Body of pancreas (tissue), 4 donors: Measurements from ENCODE around the gene GRXCR1. TPM values are rescaled to one million over a fixed set of nuclear protein-coding genes. Genes with fewer than 3 reads are reported as not detected.

Experiments
- ATAC-seq: fragments of 150-250 bp; one replicate; pipeline ENCODE4 v1.9.1; 2016
- DNase-seq, 4 donors: peaks; one replicate each; pipeline ENCODE4 v3.0.0-alpha.2; 2019
- H3K27ac ChIP-seq, 4 donors: fragments of 200-600 bp; sonication (generic); 1 replicate in 3 of 4; 2 replicates in 1 of 4; pipeline versions ENCODE4 v1.5.1 to v1.6.1; 2016 to 2019; ENCODE audit warnings: mild to moderate bottlenecking in 1 of 4, mixed read lengths in 1 of 4, moderate library complexity in 1 of 4
- H3K27me3 ChIP-seq, 2 donors: fragments of 200-600 bp; sonication (generic); one replicate each; pipeline ENCODE4 v1.6.0; 2016; ENCODE audit warnings: mild to moderate bottlenecking in 1 of 2
- H3K36me3 ChIP-seq, 2 donors: fragments of 200-600 bp; sonication (generic); replicated peaks in 1 of 2; 2 replicates each; pipeline ENCODE4 v1.5.1; 2016; ENCODE audit warnings: low read depth in 2 of 2; ENCODE audit not compliant: insufficient read depth in 1 of 2
- H3K4me1 ChIP-seq: fragments of 200-600 bp; sonication (generic); one replicate; pipeline ENCODE4 v1.6.0; 2016
- H3K4me3 ChIP-seq, 2 donors: fragments of 200-600 bp; sonication (generic); 1 replicate in 1 of 2; 2 replicates in 1 of 2; pipeline ENCODE4 v1.5.1; 2016 to 2019
- H3K9me3 ChIP-seq, 3 donors: fragments of 200-600 bp; sonication (generic); 1 replicate in 2 of 3; 2 replicates in 1 of 3; pipeline ENCODE4 v1.5.1; 2016
- POLR2A ChIP-seq, 3 donors: fragments of 450-650 bp; IDR thresholded peaks; one replicate each; pipeline ENCODE4 v1.6.1; 2016; ENCODE audit warnings: antibody characterized with exemption in 3 of 3, mild to moderate bottlenecking in 2 of 3
- WGBS, 2 donors: methylation state at CpG; one replicate each; pipeline ENCODE4 v1.1.5; 2017; 5-methylcytosine and 5-hydroxymethylcytosine counted together
- intact Hi-C: fragments of 100-400 bp; cut with DNase I; formaldehyde crosslinking; loops from one replicate; pipeline ENCODE4 v1.15.1; 2023
- total RNA-seq, 2 donors: library from RNA; depleted of rRNA; stranded (reverse); fragments of >200 nt; gene quantifications; one replicate each; pipeline ENCODE4 v1.1.0, GENCODE V29; 2016
- TF ChIP-seq, protein P1 (sequence below), 7 experiments: fragments of 450-650 bp in 4 of 7; fragments of 200-600 bp in 3 of 7; sonication (generic) in 3 of 7; IDR thresholded peaks; one replicate each; pipeline ENCODE4 v1.5.1; 2016 to 2019; ENCODE audit warnings: antibody characterized with exemption in 7 of 7

Gene GRXCR1
- total RNA-seq, 2 donors from 2014 or later, result not detected

GRCh38 chr4:42945874-42946273, 53.4 kb downstream of the GRXCR1 start:
- ATAC-seq (no peak), DNase-seq (no peak)
- Histone ChIP-seq H3K27me3 (no peaks in the 10 kb centered on the region), H3K4me1 (no peaks in the 10 kb centered on the region), H3K9me3 (no peaks in the 10 kb centered on the region), H3K27ac (no peak overlapping the region), H3K4me3 (no peak overlapping the region), H3K36me3 (no peaks in the 10 kb centered on the region)
- no peak for TF ChIP-seq POLR2A (IDR thresholded peaks at IDR 0.05)
- TF ChIP-seq, protein P1, sequence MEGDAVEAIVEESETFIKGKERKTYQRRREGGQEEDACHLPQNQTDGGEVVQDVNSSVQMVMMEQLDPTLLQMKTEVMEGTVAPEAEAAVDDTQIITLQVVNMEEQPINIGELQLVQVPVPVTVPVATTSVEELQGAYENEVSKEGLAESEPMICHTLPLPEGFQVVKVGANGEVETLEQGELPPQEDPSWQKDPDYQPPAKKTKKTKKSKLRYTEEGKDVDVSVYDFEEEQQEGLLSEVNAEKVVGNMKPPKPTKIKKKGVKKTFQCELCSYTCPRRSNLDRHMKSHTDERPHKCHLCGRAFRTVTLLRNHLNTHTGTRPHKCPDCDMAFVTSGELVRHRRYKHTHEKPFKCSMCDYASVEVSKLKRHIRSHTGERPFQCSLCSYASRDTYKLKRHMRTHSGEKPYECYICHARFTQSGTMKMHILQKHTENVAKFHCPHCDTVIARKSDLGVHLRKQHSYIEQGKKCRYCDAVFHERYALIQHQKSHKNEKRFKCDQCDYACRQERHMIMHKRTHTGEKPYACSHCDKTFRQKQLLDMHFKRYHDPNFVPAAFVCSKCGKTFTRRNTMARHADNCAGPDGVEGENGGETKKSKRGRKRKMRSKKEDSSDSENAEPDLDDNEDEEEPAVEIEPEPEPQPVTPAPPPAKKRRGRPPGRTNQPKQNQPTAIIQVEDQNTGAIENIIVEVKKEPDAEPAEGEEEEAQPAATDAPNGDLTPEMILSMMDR (IDR thresholded peaks at IDR 0.05), result no peak
- intact Hi-C loops, result no loop called here
- WGBS, 2 donors, result 75 to 82% methylated on average over 2 of the region's 2 CpGs

DNA sequence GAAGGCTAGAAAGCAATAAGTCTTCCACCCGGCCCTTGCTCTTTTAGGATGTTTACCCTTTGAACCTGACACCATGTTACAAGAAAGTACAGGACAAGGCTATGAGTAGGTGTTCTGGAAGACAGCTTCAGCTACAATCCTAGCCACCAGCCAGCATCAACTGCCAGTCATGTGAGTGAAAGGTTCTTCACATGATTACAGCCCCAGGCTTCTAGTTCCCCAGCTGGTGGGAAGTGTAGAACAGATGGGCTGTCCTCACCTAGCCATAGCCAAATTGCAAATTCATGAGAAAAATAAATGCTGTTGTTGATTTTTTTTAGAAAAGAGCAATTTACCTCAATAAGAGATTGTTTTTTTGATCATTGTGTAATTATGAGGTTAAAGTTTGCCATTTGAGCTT, 60.8 kb downstream of the GRXCR1 start:
- H3K36me3 ChIP-seq, result no peaks in the 10 kb centered on the region
- H3K4me3 ChIP-seq, result no peak overlapping the region
- TF ChIP-seq, protein P1 (IDR thresholded peaks at IDR 0.05), result no peak
- TF ChIP-seq POLR2A (IDR thresholded peaks at IDR 0.05), result no peak
- no peak overlapping the region for H3K27ac ChIP-seq
- no peak for DNase-seq
- ATAC-seq, result no peak
- no peaks in the 10 kb centered on the region for H3K4me1 ChIP-seq
- intact Hi-C loops, result no loop called here
- WGBS, 2 donors, result 27 to 33% methylated on average over 1 of the region's 1 CpG
- H3K27me3 ChIP-seq, result no peaks in the 10 kb centered on the region
- H3K9me3 ChIP-seq, result no peaks in the 10 kb centered on the region

- no peak for TF ChIP-seq POLR2A (IDR thresholded peaks at IDR 0.05)
- TF ChIP-seq, protein P1 (IDR thresholded peaks at IDR 0.05), result no peak
- no peaks in the 10 kb centered on the region for H3K9me3 ChIP-seq
- H3K27ac ChIP-seq, result no peak overlapping the region
- whole genome bisulfite sequencing, 2 donors, result 45 to 50% methylated on average over 10 of the region's 10 CpGs
- H3K36me3 ChIP-seq, result no peaks in the 10 kb centered on the region
- intact Hi-C loops, result no loop called here
- no peaks in the 10 kb centered on the region for H3K27me3 ChIP-seq
- no peak overlapping the region for H3K4me3 ChIP-seq
- ATAC-seq, result no peak
- no peaks in the 10 kb centered on the region for H3K4me1 ChIP-seq
- peak in 3 of 4 donors; percentile 13 to 43 (median 22) for DNase-seq
Measured at GRCh38 chr4:42954963-42955669, 62.6 kb downstream of the GRXCR1 start.

DNA sequence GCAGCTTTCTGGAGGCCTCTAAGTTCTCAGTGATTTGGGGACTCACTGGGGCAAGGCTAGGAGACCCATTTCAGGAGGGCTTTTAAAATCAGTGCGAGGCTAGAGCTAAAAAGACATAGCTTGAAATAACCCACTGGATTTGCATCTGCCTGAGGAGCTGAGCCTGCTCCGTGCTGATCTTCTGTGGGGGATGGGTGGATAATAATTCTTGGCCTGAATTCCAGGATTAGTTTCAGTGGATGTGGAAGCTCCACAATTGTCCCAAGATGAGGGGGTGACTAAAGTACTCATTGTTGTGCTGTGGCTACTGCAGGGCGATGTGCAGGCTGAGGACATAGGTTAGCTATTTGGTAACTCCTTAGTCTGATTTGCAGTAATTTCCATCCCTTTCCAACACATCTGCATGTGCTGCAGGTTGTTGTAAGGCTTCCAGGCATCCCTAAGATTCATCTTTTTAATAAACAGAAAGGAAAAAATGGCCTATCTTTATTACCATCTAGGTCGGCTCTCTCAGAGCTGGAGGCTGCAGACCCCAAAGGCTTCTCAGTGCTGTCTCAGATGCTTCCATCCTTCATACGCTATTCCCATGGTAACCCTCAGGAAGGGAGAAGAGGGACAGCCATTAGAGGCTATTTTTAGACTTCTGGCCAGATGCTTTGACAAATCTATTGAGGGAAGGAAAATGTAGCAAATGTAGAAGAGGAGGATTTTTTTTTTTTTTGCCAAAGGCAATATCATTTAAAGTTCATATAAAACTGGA, 63.4 kb downstream of the GRXCR1 start:
- H3K27me3 ChIP-seq, result no peaks in the 10 kb centered on the region
- intact Hi-C loops, result no loop called here
- H3K36me3 ChIP-seq, result no peaks in the 10 kb centered on the region
- no peaks in the 10 kb centered on the region for H3K9me3 ChIP-seq
- DNase-seq (no peak), ATAC-seq (no peak)
- no peak for TF ChIP-seq POLR2A (IDR thresholded peaks at IDR 0.05)
- TF ChIP-seq, protein P1 (IDR thresholded peaks at IDR 0.05), result no peak
- no peak overlapping the region for H3K4me3 ChIP-seq
- no peak overlapping the region for H3K27ac ChIP-seq
- WGBS, 2 donors, result 45 to 59% methylated on average over 5 of the region's 5 CpGs
- H3K4me1 ChIP-seq, result no peaks in the 10 kb centered on the region
